COLO668 (cell line): Measurements from ENCODE around the gene TP73.
A peak's percentile ranks its signal among the peaks of the same experiment; 100 is the strongest.

ENCODE experiments used
- DNase-seq: peaks from one replicate; lab custom pipeline; 2025; ENCODE audit not compliant: unreplicated experiment; lab: John Stamatoyannopoulos, UW

TP73 gene

DNA sequence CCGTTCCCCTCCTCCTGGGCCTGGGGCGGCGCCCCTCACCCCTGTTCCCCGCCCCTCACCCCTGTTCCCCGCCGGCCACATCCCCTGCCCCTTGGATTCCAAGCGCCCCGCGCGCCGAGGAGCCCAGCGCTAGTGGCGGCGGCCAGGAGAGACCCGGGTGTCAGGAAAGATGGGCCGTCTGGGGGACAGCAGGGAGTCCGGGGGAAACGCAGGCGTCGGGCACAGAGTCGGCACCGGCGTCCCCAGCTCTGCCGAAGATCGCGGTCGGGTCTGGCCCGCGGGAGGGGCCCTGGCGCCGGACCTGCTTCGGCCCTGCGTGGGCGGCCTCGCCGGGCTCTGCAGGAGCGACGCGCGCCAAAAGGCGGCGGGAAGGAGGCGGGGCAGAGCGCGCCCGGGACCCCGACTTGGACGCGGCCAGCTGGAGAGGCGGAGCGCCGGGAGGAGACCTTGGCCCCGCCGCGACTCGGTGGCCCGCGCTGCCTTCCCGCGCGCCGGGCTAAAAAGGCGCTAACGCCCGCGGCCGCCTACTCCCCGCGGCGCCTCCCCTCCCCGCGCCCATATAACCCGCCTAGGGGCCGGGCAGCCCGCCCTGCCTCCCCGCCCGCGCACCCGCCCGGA is at the start of gene TP73:
Gene TP73, plus strand, starts transcription at position 587 of the 618 bp plus-strand sequence. CDS start 29,850 bp downstream, outside the sequence.
- DNase-seq = peak; percentile 77

DNA sequence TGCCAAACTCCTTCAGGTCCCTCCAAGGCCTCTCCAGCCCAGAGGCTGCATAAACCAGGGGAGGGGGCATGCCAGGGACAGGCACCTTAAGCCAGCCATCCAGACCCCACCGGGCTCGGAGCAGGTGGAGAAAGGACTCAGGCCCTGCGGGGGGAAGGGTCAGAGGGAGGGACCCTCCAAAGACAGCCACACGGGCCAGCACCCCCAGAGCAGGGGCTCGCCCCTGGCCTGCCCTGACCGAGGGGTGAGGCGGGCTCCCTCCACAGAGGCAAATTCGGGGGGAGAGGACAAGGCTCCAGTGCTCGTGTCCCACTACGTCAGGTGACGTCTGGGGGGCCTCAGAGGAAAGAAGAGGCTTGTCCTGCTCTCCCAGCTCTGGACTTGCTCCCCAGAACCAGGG is 49.2 kb upstream of the TP73 start:
- DNase-seq = no peak

DNA sequence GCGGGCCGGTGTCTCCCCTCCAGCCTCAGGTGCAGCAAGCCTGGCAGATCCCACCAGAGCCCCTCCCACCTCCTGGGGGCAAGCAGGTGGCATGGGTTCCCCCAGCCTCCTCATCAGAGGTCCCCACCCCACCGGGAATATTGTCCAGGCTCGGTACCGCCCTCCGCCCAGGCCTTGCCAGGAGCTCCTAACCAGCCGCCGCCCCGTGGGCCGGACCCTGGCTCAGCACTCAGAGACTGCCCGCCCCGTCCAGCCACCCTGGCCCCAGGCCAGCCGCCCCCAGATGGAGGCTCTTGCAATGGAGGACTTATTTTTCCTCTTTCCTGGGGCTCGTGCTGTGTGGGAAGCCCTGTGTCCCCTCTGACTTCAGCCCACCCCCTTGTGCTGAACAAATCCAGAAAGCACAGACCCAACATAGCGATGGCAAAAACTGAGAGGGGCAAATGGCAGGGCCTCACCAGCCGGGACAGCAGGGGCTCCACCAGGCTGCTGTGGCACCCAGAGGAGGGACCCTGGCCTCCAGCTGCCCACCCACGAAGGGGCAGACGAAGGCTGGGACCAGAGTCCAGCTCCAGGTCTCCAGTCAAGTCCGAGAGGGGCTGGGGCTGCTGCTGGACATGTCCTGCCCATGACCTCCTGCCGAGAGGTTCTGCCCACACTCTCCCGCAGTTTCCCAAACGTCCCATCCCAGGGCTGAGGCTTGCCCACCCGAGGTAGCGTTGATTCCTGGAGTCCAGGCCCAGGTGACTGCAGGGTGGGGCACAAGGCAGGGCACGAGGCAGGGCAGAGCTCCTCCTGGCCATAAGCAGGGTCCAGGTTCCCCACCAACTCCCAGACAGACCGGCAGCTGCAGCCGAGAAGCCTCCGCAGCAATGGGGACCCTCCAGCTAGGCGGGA is 48.5 kb upstream of the TP73 start:
- DNase-seq = no peak

DNA sequence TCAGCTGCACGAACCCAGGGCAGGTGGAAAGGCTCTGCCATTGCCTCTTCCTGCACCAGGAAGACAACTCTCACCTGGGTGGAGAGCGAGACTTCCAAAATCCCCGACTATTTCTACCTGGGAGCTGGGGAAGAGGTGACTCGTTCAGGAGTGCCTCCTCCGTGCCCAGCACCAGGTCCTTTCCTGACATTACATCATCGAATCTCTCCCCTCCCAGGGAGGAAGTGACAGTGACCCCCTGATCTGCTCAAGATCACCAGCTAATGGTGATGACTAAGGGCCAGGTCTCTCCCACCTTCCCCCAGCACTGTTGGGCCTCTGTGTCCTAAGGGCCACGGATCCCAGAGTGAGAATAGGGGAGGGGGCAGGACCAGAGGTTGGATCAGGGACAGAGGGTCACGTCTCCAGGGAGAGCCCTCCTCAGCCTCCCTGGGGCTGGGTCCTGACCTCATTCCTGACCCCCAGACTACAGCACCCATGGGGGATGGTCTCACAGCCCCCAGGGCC is 47.8 kb upstream of the TP73 start:
- no peak for DNase-seq

GRCh38 chr1:3604997-3605823 is 47.1 kb upstream of the TP73 start:
- no peak for DNase-seq

GRCh38 chr1:3606779-3607702 is 45.3 kb upstream of the TP73 start:
- no peak for DNase-seq

GRCh38 chr1:3607703-3608065 is 44.6 kb upstream of the TP73 start:
- no peak for DNase-seq

DNA sequence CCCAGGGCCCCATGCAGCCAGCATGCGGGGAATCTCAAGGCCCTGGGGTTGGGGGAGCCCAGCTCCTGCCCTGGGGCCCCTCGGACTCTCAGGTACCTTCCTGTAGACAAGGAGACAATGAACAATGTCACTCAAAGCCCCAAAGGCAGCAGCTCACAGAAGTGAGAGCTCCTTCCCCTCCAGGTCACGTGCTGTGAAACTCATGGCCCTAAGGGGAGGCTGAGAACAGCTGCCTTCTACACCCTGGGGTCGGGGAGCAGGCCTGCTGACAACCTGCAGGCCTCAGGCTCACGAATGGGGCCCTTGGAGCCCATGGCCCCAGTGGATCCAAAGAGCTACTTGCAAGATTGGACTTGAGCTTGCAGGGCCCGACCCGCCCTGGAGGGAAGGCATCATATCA is 44.2 kb upstream of the TP73 start:
- no peak for DNase-seq

GRCh38 chr1:3609016-3609768 is 43.1 kb upstream of the TP73 start:
- no peak for DNase-seq

DNA sequence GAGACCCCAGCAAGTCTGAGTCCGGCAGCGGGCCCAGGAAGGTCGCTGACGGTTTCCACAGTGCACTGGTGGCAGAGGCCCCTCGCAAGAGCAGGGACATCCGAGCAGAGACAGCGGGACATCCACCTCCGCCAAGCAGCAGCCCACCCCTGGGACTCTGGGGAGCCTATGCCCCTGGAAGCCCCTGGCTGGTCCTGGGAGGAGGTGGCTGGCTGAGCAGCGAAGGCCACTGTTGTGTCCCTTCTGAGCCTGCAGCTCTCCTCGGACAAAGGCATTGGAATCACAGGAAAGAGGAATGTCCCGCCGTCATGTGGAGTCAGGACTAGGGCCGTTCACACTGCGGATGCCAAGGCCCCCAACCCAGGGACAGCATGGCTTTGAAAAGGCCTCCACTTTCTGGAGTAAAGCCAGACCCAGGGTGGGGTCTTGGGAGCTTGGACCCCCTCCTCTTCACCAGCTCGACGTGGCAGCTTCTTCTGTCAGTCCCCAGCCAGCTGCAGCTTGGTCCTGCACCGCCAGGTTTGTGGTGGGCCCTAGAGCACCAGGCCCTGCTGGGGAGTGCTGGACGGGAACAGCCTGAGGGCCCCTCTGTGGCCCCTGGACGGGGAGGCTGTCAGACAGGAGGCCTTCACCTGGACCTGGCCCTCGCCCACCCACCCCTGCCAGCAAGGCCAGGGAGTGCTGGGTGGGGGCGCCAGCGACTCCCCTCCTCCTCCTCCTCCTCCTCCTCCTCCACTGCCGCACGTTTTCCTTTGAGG is 42.4 kb upstream of the TP73 start:
- no peak for DNase-seq

DNA sequence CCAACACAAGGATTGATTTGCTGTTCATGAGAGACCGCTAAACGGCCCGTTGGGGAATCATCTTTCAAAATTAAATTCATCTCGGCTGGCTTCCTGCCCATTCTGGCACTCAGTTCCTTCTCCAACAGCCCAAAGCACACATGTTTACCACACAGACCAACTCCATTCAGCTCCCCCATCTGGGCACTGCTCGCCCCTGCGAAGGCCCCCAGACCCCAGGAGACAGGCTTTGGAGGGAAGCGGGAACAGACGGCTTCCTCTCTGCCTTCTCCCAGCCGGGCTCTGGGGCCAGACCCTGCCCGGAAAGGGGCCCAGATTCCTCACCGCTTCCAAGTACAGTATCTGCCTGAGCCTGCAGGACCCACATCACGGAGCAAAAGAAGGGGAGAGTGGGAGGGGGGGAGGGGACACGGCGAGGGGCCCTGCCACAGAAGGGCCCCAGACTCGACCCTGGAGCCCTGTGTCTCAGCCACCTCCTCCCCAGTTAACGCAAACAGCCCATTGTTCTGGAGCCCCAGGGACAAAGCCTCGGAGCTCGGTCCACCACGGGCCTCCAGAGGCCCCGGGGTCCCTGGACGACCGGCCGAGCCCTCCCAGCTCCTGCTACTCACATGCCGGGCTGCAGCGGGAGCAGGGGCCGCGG is 41.7 kb upstream of the TP73 start:
- no peak for DNase-seq

GRCh38 chr1:3611170-3612019 is 40.9 kb upstream of the TP73 start, which contains the start of gene MEGF6:
Gene MEGF6 (minus strand): TSS chr1:3611508. CDS start chr1:3611268, 240 bp downstream.
- peak; percentile 31 for DNase-seq

GRCh38 chr1:3612123-3612522 is 40.2 kb upstream of the TP73 start:
- no peak for DNase-seq

- peak; percentile 49 for DNase-seq
Observed at GRCh38 chr1:3614755-3615742, 37.3 kb upstream of the TP73 start.

- DNase-seq = no peak
Observed at GRCh38 chr1:3616861-3617260, 35.5 kb upstream of the TP73 start.

DNA sequence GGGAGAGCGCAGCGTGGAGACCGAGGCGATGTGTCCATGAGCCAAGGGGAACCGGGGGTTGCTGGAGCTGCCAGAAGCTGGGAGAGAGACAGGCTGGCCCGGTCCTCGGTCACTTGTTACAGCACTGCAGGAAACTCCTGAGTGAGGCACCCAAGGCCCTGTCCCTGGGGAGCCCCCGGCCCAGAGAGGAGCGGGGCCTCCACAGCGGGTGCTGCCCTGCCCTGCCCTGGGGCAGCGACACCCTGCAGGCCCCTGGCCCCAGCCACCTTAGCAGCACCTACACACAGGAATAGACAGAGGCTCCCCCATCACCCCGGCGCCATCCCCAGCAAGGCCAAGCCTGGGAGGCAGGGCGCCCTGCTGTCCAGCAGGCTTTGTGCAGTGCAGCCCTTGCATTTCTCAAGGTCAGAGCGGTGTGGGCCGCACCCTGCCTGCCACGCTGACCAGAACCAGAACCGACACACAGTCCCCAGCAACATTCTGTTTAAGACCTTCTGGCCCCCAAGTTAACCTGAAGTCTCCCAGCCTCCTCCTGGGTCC is 34.4 kb upstream of the TP73 start:
- no peak for DNase-seq
